Measurements from ENCODE around the gene LGR6.
"Not testable (repeated sequence)": the region's sequence is repeated elsewhere in the genome, so short reads cannot be mapped to it uniquely, and the experiment has no call there.

The LGR6 gene

GRCh38 chr1:202261209-202261958 is 67.8 kb downstream of the LGR6 start:
- not testable (repeated sequence) for DNase-seq (ENCODE audit: extremely low read depth in 1 of 2, low read depth in 1 of 2)

DNA sequence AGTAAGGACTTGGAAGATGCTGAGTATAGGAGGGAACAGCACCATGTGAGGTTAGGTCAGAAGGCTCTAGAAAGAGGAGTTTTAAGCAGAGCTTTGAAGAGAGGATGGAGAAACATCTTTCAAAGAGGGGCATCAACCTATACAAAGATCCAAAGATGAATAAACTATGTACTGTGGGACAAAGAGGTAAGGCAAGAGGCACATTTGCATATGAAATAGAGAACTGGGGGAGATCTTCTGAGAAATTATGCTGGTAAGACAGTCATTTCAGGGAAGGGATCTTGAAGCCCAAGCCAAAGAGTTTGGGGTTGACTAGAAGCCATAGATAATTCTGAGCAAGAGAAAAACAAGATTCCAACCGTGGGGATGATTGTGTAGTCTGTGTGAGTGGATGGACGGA is 70.0 kb downstream of the LGR6 start:
- DNase-seq (ENCODE audit: extremely low read depth in 1 of 2, low read depth in 1 of 2) = no peak

DNA sequence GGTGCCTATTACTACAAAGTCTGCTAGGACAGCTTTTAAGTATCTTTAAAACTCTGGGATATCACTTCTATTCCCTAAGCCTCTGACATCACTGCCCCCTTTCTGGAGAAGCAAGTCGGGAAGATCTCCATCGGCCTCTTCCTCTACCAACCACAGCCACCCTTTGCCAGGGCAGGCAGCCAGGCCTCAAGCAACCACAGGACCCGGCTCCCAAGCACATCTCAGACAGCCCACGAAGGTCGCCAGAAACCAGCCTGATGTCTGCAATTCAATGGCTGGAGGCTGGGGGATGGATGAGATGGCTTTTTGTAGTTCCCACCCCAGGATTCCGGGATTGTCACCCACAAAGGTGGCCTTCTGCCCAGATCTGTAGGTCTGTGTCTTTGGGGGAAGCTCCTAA is 70.7 kb downstream of the LGR6 start:
- no peak for DNase-seq (ENCODE audit: extremely low read depth in 1 of 2, low read depth in 1 of 2)

GRCh38 chr1:202264726-202265125 is 71.1 kb downstream of the LGR6 start:
- no peak for DNase-seq (ENCODE audit: extremely low read depth in 1 of 2, low read depth in 1 of 2)

DNA sequence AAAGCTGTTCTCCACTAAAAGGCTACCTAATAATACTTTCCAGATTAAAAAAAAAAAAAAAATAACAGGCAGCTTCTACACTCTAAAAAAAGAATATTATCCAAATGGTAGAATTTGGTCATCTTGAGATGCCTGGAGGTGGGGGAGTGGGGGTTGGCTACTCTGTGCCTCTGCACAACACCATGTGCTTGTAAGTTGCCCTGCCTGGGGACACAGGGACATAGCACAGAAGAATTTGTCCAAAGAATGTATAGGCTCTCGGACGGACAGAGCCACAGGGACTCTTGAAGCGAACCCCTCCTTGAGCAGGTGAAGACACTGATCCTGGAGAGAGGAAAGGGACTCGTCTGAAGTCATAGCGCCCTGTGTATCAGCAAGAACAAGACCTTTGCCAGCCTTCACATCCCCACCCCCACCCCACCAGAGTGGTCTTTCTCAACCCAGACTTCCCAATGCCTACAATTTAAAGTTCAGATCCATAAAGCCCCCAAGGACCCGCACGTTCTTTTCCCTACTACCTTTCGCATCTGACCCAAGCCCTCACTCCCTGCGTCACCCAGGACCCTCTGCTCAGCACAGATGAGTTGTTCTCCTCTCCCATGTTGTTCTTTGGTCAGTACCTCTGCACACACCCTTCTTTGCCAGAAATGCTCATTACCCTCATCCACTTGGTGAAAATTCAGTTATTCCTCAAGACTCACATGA is 72.6 kb downstream of the LGR6 start:
- DNase-seq (ENCODE audit: extremely low read depth in 1 of 2, low read depth in 1 of 2) = no peak

DNA sequence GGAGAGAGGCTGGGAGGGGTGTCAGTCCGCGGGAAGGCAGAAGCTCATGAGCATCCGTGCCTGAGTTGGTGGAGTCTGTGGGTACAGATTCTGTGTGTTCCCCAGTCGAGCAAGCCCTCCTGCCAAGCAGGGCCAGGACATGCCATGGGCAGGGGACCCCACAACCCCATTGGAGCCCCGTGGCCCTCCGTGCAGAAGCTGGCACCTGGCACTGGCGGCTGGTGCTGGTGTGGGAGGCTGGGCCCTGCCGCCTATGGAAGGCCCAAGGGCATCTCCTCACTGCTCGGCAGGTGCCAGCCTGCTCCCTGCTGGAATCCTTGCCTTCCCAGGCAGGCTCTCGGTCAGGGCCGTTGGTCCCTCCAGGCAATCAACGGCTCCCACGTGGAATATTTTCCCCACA is 74.4 kb downstream of the LGR6 start:
- no peak for DNase-seq (ENCODE audit: extremely low read depth in 1 of 2, low read depth in 1 of 2)

DNA sequence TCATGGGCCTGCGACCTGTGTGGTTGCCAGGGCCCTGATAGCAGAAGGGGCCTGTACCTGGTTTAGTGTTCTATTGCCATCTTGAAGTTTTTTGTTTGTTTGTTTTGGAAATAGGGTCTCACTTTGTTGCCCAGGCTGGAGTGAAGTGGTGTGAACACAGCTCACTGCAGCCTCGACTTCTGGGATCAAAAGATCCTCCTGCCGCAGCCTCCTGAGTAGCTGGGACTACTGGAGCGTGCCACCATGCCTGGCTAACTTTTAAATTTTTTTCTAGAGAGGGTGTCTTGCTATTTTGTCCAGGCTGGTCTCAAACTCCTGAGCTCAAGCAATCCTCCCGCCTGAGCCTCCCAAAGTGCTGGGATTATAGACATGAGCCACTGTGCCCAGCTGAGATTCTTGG is 75.2 kb downstream of the LGR6 start:
- no peak for DNase-seq (ENCODE audit: extremely low read depth in 1 of 2, low read depth in 1 of 2)

- no peak for DNase-seq (ENCODE audit: extremely low read depth in 1 of 2, low read depth in 1 of 2)
Measured at GRCh38 chr1:202270871-202271326, 77.3 kb downstream of the LGR6 start.

GRCh38 chr1:202272103-202272845 is 78.7 kb downstream of the LGR6 start:
- no peak for DNase-seq (ENCODE audit: extremely low read depth in 1 of 2, low read depth in 1 of 2)

DNA sequence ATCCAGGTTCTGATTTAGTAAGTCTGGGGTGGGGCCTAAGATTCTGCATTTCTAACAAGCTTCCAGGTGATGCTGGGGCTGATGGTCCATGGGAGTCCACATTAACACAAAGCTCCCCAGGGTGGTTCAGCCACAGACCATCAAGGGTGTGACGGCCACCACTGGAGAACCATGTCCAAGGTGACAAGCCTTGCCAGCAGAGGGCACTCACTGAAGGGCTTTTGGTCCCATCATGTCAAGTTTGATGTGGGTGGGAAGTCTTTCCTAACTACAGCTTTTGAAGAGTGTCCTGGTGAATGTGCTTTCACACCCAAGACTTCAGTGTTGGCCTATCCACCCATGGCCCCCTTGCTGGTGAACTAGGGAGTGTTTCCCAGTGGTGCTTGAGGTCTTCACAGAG is 81.0 kb downstream of the LGR6 start:
- DNase-seq (ENCODE audit: extremely low read depth in 1 of 2, low read depth in 1 of 2) = peak in 1 of 2 donors; percentile 39

DNA sequence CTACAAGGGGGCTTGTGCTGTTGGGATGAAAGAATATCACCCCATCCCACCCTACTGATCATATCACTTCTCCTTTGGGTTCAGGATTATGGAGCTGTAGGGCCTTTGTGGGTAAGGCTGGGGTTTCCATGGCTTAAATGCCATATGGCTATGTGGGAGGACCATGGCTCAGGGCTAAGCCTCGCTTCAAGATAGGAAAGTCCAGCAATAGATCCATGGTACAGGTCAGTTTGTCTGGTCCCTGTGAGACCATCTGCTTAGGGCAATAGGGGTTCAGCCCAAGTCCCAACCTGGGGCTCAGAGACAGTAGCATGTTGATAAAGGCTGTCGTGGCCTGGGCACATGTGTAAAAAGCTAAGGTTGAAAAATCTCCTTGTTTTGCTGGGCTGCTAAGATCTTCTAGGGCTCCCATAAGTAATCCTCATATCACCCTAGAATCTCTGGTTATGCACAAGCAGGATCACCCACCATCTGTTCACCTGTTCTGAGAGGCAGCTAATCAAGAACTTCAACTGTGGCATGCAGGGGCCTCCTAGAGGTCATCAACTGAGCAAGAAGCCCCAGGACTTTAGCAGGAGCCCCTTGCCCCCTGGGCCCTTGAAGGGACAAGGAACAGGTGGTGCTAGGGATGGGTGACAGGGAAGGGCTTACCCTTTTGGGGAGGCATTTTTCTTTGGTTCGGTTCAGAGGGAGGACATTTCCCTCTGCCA is 81.6 kb downstream of the LGR6 start:
- no peak for DNase-seq (ENCODE audit: extremely low read depth in 1 of 2, low read depth in 1 of 2)

DNA sequence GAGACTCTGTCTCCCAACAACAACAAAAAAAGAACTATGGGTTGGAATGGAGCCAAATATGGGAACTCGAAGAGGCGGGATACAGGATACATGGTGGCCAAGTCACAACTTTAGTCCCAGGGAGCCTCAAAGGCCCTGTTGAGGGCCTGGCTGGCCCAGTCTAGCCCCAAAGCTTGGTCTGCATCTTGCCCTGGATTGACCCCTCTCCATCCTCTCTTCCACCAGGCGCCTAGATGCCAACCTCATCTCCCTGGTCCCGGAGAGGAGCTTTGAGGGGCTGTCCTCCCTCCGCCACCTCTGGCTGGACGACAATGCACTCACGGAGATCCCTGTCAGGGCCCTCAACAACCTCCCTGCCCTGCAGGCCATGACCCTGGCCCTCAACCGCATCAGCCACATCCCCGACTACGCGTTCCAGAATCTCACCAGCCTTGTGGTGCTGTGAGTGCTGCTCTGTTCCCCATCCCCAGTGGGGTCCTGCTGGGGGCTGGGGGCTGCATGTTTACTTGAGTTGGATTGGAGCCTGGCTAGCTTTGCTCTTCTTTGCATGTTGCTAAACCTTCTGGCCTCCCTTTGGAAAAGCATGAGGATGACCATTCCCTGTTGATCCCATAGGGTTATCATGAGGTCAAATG is 82.6 kb downstream of the LGR6 start:
- no peak for DNase-seq (ENCODE audit: extremely low read depth in 1 of 2, low read depth in 1 of 2)

GRCh38 chr1:202276920-202277319 is 83.3 kb downstream of the LGR6 start:
- no peak for DNase-seq (ENCODE audit: extremely low read depth in 1 of 2, low read depth in 1 of 2)

DNA sequence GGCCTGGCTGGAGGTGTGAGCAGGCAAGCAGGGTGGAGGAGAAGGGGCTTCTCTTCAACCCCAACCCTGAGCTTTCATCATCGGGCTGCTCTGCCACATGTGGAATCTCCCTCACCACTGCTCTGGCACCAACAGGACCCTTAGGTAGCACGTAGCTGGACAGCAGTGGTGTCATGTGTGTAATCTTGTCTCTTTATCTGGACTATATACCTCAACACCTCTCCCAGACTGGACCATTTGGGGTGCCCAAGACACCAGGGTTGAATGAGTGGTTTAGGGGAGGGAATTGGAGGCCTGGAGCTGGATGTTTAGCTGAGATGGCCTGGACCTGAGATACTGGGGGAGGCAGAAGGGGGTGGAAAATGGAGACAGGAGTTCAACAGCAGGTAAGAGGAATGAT is 85.2 kb downstream of the LGR6 start:
- no peak for DNase-seq (ENCODE audit: extremely low read depth in 1 of 2, low read depth in 1 of 2)

DNA sequence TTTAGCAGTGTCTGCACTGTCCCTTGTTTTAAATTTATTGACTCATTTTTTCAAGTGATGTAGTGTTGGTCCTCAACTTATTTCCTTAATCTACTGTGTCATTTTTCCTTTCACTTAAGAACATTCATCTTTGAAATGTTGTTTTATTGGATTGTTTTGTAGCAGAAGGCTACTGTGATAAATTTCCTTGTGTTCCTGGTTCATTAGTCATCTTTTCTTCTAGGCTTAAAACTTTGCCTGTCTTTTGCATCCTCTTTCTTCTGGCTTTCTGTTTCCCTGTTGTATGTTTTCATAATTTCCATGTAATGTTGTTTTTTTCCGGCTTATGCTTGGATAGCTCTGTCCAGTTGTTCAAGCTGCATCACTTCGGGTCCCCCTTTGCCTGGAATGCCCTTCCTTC is 86.2 kb downstream of the LGR6 start:
- no peak for DNase-seq (ENCODE audit: extremely low read depth in 1 of 2, low read depth in 1 of 2)

GRCh38 chr1:202280595-202280994 is 87.0 kb downstream of the LGR6 start:
- DNase-seq (ENCODE audit: extremely low read depth in 1 of 2, low read depth in 1 of 2) = no peak

GRCh38 chr1:202281316-202282024 is 87.9 kb downstream of the LGR6 start:
- DNase-seq (ENCODE audit: extremely low read depth in 1 of 2, low read depth in 1 of 2) = no peak

GRCh38 chr1:202282025-202282371 is 88.4 kb downstream of the LGR6 start:
- no peak for DNase-seq (ENCODE audit: extremely low read depth in 1 of 2, low read depth in 1 of 2)

- DNase-seq (ENCODE audit: extremely low read depth in 1 of 2, low read depth in 1 of 2) = no peak
Measured at GRCh38 chr1:202282596-202283283, 89.1 kb downstream of the LGR6 start.

All from stimulated activated CD8-positive, alpha-beta memory T cell treated with anti-CD3 and anti-CD28 coated beads, Interleukin-7, amount 100 ng/mL, for 48 hours (primary cell).